Activated CD8-positive, alpha-beta memory T cell treated with anti-CD3 and anti-CD28 coated beads for 36 hours (primary cell): ENCODE data around the gene LTB4R. TPM values are rescaled to one million over a fixed set of nuclear protein-coding genes. Genes with fewer than 3 reads are reported as not detected.

Source experiments
- CTCF ChIA-PET: fragments of 350-600 bp; sonication (Branson Sonifier 250); formaldehyde crosslinking; loops from one replicate; lab custom pipeline; 2021; ENCODE audit warnings: antibody characterized with exemption; lab: Charles Lee
- POLR2A ChIA-PET: fragments of 350-600 bp; sonication (Branson Sonifier 250); formaldehyde crosslinking; loops from one replicate; lab custom pipeline; 2021; ENCODE audit warnings: antibody characterized with exemption; lab: Charles Lee
- total RNA-seq, 2 experiments: library from RNA; stranded (reverse); gene quantifications; one replicate each; pipeline ENCODE4 v1.2.3, GENCODE V29; 2021

LTB4R gene
- total RNA-seq, 2 experiments from 2014 or later, result 12.5 to 13.7 TPM

- ChIA-PET POLR2A (interaction anchor here (1.4 to 2.1 kb wide), 3 partner anchors 16 to 27 kb away, joined by 3 to 12 read pairs (median 7); partner anchors contain the start of genes DHRS1 and NOP9), CTCF (interaction anchor here (0.6 to 2.9 kb wide), 10 partner anchors 15 to 80 kb away, joined by 3 to 10 read pairs (median 4); partner anchors contain the start of gene TINF2)
These were observed 37.2 kb upstream of the LTB4R start for GRCh38 chr14:24274101-24274543.

GRCh38 chr14:24277071-24277470 is 34.2 kb upstream of the LTB4R start:
- ChIA-PET POLR2A (no interaction called here), CTCF (interaction anchor here (1.0 to 1.4 kb wide), 2 partner anchors 31 to 34 kb away, joined by 3 read pairs; partner anchors contain the start of gene CIDEB)

- CTCF ChIA-PET, result interaction anchor here (1.0 to 2.9 kb wide), 3 partner anchors 14 to 35 kb away, joined by 3 to 8 read pairs (median 3); partner anchors contain the start of gene CIDEB
- POLR2A ChIA-PET, result no interaction called here
These were observed 33.5 kb upstream of the LTB4R start for GRCh38 chr14:24277606-24278321.

- ChIA-PET CTCF (interaction anchor here (1.4 to 2.9 kb wide), 3 partner anchors 14 to 55 kb away, joined by 3 to 8 read pairs (median 4); partner anchors contain the start of gene CIDEB), POLR2A (no interaction called here)
These were observed 32.9 kb upstream of the LTB4R start for GRCh38 chr14:24278424-24278823.

- POLR2A ChIA-PET, result interaction anchor here (0.6 to 0.9 kb wide), 3 partner anchors 9 to 32 kb away, joined by 3 to 5 read pairs (median 4); partner anchors contain the start of gene RABGGTA
- CTCF ChIA-PET, result interaction anchor here (1.1 to 2.9 kb wide), 8 partner anchors 8 to 54 kb away, joined by 3 to 9 read pairs (median 4); partner anchors contain the start of genes CIDEB, DHRS1, LTB4R and NOP9
These were observed 31.8 kb upstream of the LTB4R start for GRCh38 chr14:24279301-24280186.

- CTCF ChIA-PET, result interaction anchor here (1.1 to 2.9 kb wide), 4 partner anchors 11 to 33 kb away, joined by 3 to 8 read pairs (median 4); partner anchors contain the start of gene CIDEB
- POLR2A ChIA-PET, result interaction anchor here (0.6 to 0.9 kb wide), 2 partner anchors 10 to 392 kb away, joined by 4 read pairs; no protein-coding TSS in a partner anchor
These were observed 30.4 kb upstream of the LTB4R start for GRCh38 chr14:24280797-24281460.

GRCh38 chr14:24281636-24282035 is 29.7 kb upstream of the LTB4R start:
- ChIA-PET CTCF (interaction anchor here (0.6 to 1.4 kb wide), 3 partner anchors 9 to 112 kb away, joined by 3 read pairs; no protein-coding TSS in a partner anchor), POLR2A (no interaction called here)

GRCh38 chr14:24282736-24283135 is 28.6 kb upstream of the LTB4R start:
- POLR2A ChIA-PET, result no interaction called here
- CTCF ChIA-PET, result interaction anchor here (0.9 to 2.5 kb wide), 3 partner anchors 8 to 25 kb away, joined by 3 to 7 read pairs (median 5); partner anchors contain the start of gene CIDEB

- POLR2A ChIA-PET, result no interaction called here
- CTCF ChIA-PET, result interaction anchor here (2.5 kb wide), 1 partner anchor 24 kb away, joined by 7 read pairs; the partner anchor contains the start of gene CIDEB
These were observed 27.4 kb upstream of the LTB4R start for GRCh38 chr14:24283796-24284460.

- POLR2A ChIA-PET, result no interaction called here
- CTCF ChIA-PET, result interaction anchor here (2.5 kb wide), 1 partner anchor 23 kb away, joined by 7 read pairs; the partner anchor contains the start of gene CIDEB
These were observed 26.7 kb upstream of the LTB4R start for GRCh38 chr14:24284501-24285035.

- ChIA-PET POLR2A (no interaction called here), CTCF (interaction anchor here (2.5 kb wide), 1 partner anchor 22 kb away, joined by 7 read pairs; the partner anchor contains the start of gene CIDEB)
These were observed 26.0 kb upstream of the LTB4R start for GRCh38 chr14:24285351-24285750.

GRCh38 chr14:24286996-24287395 is 24.3 kb upstream of the LTB4R start:
- ChIA-PET POLR2A (no interaction called here), CTCF (interaction anchor here (1.5 kb wide), 1 partner anchor 11 kb away, joined by 4 read pairs; no protein-coding TSS in a partner anchor)

GRCh38 chr14:24289649-24290280 is 21.5 kb upstream of the LTB4R start:
- POLR2A ChIA-PET, result interaction anchor here (0.6 to 2.0 kb wide), 4 partner anchors 15 to 75 kb away, joined by 3 to 18 read pairs (median 7); no protein-coding TSS in a partner anchor
- CTCF ChIA-PET, result interaction anchor here (0.8 to 3.7 kb wide), 7 partner anchors 10 to 47 kb away, joined by 3 to 18 read pairs (median 4); partner anchors contain the start of genes DHRS1, NOP9, RABGGTA and TINF2

GRCh38 chr14:24290746-24291145 is 20.6 kb upstream of the LTB4R start:
- CTCF ChIA-PET, result interaction anchor here (1.2 to 3.7 kb wide), 5 partner anchors 9 to 129 kb away, joined by 3 to 18 read pairs (median 4); partner anchors contain the start of genes DHRS1, IRF9, NOP9 and TINF2

GRCh38 chr14:24291446-24292117 is 19.7 kb upstream of the LTB4R start:
- CTCF ChIA-PET, result interaction anchor here (0.7 to 3.7 kb wide), 8 partner anchors 9 to 130 kb away, joined by 3 to 18 read pairs (median 8); partner anchors contain the start of genes CIDEB, IRF9 and TINF2
- POLR2A ChIA-PET, result interaction anchor here (2.0 kb wide), 1 partner anchor 17 kb away, joined by 7 read pairs; no protein-coding TSS in a partner anchor

More at GRCh38 chr14:24290746-24291145, 20.6 kb upstream of the LTB4R start:
- POLR2A ChIA-PET, result interaction anchor here (2.0 kb wide), 1 partner anchor 16 kb away, joined by 7 read pairs; no protein-coding TSS in a partner anchor
